Caco-2 (cell line): ENCODE measurements around the gene SLC7A8. TPM values are rescaled to one million over a fixed set of nuclear protein-coding genes. Genes with fewer than 3 reads are reported as not detected.

Experiments
- BruUV-seq: library from RNA; stranded (reverse); fragments of 400-500 nt; replicated peaks from 2 replicates; lab custom pipeline; 2021; lab: Mats Ljungman, UMichigan
- CTCF ChIA-PET: fragments of 300-600 bp; sonication (Branson Sonifier 250); formaldehyde crosslinking; loops from one replicate; lab custom pipeline; 2022; ENCODE audit warnings: antibody characterized with exemption; lab: Charles Lee
- POLR2A ChIA-PET: fragments of 300-600 bp; sonication (Branson Sonifier 250); formaldehyde crosslinking; loops from one replicate; lab custom pipeline; 2022; ENCODE audit warnings: antibody characterized with exemption; lab: Charles Lee
- DNase-seq, 2 experiments: peaks; one replicate each; pipeline versions ENCODE4 v3.0.0 to v3.0.0-alpha.2; 2020 to 2022
- H3K27me3 ChIP-seq: replicated peaks from 2 replicates; pipeline ENCODE4 v1.6.0; 2011; ENCODE audit warnings: low read length; ENCODE audit not compliant: control insufficient read depth, insufficient read depth
- H3K36me3 ChIP-seq: 2 replicates; pipeline ENCODE4 v1.5.1; 2011; ENCODE audit warnings: low read length; ENCODE audit not compliant: control insufficient read depth, insufficient read depth
- H3K4me1 ChIP-seq: fragments of 250-450 bp; sonication (Bioruptor Pico); 2 replicates; pipeline ENCODE4 v1.5.1; 2020; ENCODE audit warnings: mild to moderate bottlenecking
- H3K4me3 ChIP-seq: 2 replicates; pipeline ENCODE4 v1.5.1; 2011; ENCODE audit warnings: low read depth, mild to moderate bottlenecking, control low read depth, low read length
- H3K9me3 ChIP-seq: fragments of 250-450 bp; sonication (Bioruptor Pico); 2 replicates; pipeline ENCODE4 v1.5.1; 2020; ENCODE audit warnings: mild to moderate bottlenecking, moderate library complexity
- H3K27ac Mint-ChIP-seq: one replicate; pipeline ENCODE4 v1.8.0; 2022; ENCODE audit warnings: mixed read lengths; ENCODE audit not compliant: unreplicated experiment
- H3K27me3 Mint-ChIP-seq: one replicate; pipeline ENCODE4 v1.8.0; 2022; ENCODE audit warnings: mixed read lengths; ENCODE audit not compliant: insufficient read depth, unreplicated experiment
- H3K36me3 Mint-ChIP-seq: one replicate; pipeline ENCODE4 v1.8.0; 2022; ENCODE audit warnings: mild to moderate bottlenecking, mixed read lengths; ENCODE audit not compliant: insufficient read depth, unreplicated experiment
- H3K4me1 Mint-ChIP-seq: one replicate; pipeline ENCODE4 v1.8.0; 2022; ENCODE audit warnings: low read depth, mixed read lengths; ENCODE audit not compliant: unreplicated experiment
- H3K4me3 Mint-ChIP-seq: one replicate; pipeline ENCODE4 v1.8.0; 2022; ENCODE audit warnings: mild to moderate bottlenecking, moderate library complexity, mixed read lengths; ENCODE audit not compliant: unreplicated experiment
- H3K9me3 Mint-ChIP-seq: one replicate; pipeline ENCODE4 v1.8.0; 2022; ENCODE audit warnings: mixed read lengths; ENCODE audit not compliant: unreplicated experiment
- intact Hi-C: fragments of 100-400 bp; cut with micrococcal nuclease; formaldehyde crosslinking; loops from one replicate; pipeline ENCODE4 v1.10.0; 2022; ENCODE audit not compliant: unreplicated experiment
- total RNA-seq: library from RNA; stranded (reverse); gene quantifications from 2 replicates; pipeline ENCODE4 v1.2.3, GENCODE V29; 2022
- TF ChIP-seq, protein P1 (sequence below), 2 experiments: fragments of 200-600 bp in 1 of 2; IDR thresholded peaks; 1 replicate in 1 of 2; 2 replicates in 1 of 2; pipeline versions ENCODE4 v1.5.1 to v1.8.0; 2011 to 2022; ENCODE audit warnings: antibody characterized with exemption in 1 of 2, control low read depth in 1 of 2, inconsistent platforms in 1 of 2, low read depth in 1 of 2, low read length in 1 of 2, mild to moderate bottlenecking in 1 of 2, moderate library complexity in 1 of 2; ENCODE audit not compliant: insufficient read depth in 1 of 2, severe bottlenecking in 1 of 2, unreplicated experiment in 1 of 2

SLC7A8 gene
- total RNA-seq, 1 experiment from 2014 or later = 26.9 TPM

DNA sequence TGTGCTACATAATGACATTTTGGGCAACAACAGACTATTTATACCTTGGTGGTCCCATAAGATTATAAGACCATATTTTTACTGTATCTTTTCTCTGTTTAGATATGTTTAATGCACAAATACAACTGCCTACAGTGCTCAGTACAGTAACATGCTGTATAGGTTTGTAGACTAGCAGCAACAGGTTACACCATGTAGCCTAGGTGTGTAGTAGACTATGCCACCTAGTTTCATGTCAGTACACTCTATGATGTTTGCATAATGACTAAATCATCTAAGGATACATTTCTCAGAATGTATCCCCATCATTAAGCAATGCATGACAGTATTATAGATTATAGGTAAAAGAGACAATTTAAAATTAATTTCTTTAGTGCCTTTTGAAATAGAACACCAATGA is 33.7 kb downstream of the SLC7A8 start:
- peaks cover 5% of the 10 kb centered on the region for H3K36me3 Mint-ChIP-seq
- BruUV-seq = no TSS peak
- ChIA-PET CTCF (interaction anchor here (0.6 kb wide), 1 partner anchor 39 kb away, joined by 4 read pairs; no protein-coding TSS in a partner anchor), POLR2A (no interaction called here)
- DNase-seq = no peak
- H3K4me1 Mint-ChIP-seq = peaks cover 37% of the 10 kb centered on the region
- Histone ChIP-seq H3K27me3 (no peaks in the 10 kb centered on the region), H3K9me3 (no peaks in the 10 kb centered on the region), H3K4me3 (no peak overlapping the region), H3K36me3 (no peaks in the 10 kb centered on the region), H3K4me1 (peaks cover 45% of the 10 kb centered on the region)
- TF ChIP-seq, protein P1, sequence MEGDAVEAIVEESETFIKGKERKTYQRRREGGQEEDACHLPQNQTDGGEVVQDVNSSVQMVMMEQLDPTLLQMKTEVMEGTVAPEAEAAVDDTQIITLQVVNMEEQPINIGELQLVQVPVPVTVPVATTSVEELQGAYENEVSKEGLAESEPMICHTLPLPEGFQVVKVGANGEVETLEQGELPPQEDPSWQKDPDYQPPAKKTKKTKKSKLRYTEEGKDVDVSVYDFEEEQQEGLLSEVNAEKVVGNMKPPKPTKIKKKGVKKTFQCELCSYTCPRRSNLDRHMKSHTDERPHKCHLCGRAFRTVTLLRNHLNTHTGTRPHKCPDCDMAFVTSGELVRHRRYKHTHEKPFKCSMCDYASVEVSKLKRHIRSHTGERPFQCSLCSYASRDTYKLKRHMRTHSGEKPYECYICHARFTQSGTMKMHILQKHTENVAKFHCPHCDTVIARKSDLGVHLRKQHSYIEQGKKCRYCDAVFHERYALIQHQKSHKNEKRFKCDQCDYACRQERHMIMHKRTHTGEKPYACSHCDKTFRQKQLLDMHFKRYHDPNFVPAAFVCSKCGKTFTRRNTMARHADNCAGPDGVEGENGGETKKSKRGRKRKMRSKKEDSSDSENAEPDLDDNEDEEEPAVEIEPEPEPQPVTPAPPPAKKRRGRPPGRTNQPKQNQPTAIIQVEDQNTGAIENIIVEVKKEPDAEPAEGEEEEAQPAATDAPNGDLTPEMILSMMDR (IDR thresholded peaks at IDR 0.05; ENCODE audit: insufficient read depth in 1 of 2, low read depth in 1 of 2, low read length in 1 of 2, severe bottlenecking in 1 of 2, unreplicated experiment in 1 of 2) = no peak
- H3K4me3 Mint-ChIP-seq = no peak overlapping the region
- no peaks in the 10 kb centered on the region for H3K27me3 Mint-ChIP-seq
- no peaks in the 10 kb centered on the region for H3K9me3 Mint-ChIP-seq
- H3K27ac Mint-ChIP-seq = no peak overlapping the region
- intact Hi-C loops = no loop called here

DNA sequence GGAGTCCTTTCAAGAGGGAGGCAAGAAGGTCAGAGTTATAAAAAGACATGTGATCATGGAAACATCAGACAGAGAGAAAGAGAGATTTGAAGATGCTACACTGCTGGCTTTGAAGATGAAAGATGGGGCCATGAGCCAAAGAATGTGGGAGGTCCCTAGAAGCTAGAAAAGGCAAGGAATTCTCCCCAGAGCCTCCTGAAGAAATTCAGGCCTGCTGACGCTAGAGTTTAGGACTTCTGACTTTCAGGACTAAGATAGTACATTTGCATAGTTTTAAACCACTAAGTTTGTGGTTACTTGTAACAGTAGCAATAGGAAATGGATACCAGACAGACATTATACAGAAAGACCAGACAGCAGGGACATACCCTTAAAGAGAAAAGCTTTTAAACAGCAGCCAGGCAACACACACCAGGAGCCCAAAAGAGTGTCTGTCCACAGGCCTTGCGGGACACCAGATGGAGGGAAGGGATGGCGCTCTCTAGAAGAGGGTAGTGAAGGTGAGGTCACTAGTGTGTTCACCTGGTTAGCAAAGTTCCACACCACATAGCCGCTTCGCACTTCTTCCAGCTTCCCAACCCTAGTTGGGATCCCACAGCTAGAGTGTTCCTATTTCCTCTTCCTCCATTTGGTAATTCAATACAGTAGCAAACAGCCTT is 34.7 kb downstream of the SLC7A8 start:
- Mint-ChIP-seq H3K27me3 (no peaks in the 10 kb centered on the region), H3K9me3 (no peaks in the 10 kb centered on the region), H3K4me3 (no peak overlapping the region), H3K4me1 (peaks cover 34% of the 10 kb centered on the region), H3K27ac (no peak overlapping the region), H3K36me3 (peaks cover 5% of the 10 kb centered on the region)
- no peak for DNase-seq
- Histone ChIP-seq H3K27me3 (no peaks in the 10 kb centered on the region), H3K9me3 (no peaks in the 10 kb centered on the region), H3K36me3 (no peaks in the 10 kb centered on the region), H3K4me1 (peaks cover 35% of the 10 kb centered on the region), H3K4me3 (no peak overlapping the region)
- intact Hi-C loops = no loop called here
- BruUV-seq = no TSS peak
- ChIA-PET POLR2A (no interaction called here), CTCF (no interaction called here)
- TF ChIP-seq, protein P1 (IDR thresholded peaks at IDR 0.05; ENCODE audit: insufficient read depth in 1 of 2, low read depth in 1 of 2, low read length in 1 of 2, severe bottlenecking in 1 of 2, unreplicated experiment in 1 of 2) = no peak

DNA sequence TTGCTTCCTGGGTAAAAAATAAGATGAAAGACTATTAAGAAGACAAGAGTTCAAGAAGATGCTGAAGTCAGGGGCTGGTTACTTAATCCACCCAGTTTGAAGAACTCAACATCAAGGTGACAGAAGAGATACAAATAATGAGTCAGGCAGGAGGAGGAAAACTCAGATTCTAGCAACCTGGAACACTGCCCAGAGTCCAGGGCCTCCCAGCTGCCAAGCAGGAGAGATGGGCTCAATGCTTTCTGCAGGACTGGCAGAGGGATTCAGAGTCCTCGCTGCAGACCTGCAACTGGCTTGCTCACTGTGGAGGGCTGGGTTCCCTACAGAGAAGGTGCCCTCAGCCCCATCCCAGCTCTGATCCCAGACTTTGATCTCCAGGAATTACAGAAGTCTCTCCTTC is 35.8 kb downstream of the SLC7A8 start:
- Histone ChIP-seq H3K36me3 (no peaks in the 10 kb centered on the region), H3K9me3 (no peaks in the 10 kb centered on the region), H3K27me3 (no peaks in the 10 kb centered on the region), H3K4me1 (peaks cover 29% of the 10 kb centered on the region), H3K4me3 (no peak overlapping the region)
- Mint-ChIP-seq H3K9me3 (no peaks in the 10 kb centered on the region), H3K27me3 (no peaks in the 10 kb centered on the region), H3K27ac (no peak overlapping the region), H3K36me3 (peaks cover 5% of the 10 kb centered on the region), H3K4me3 (no peak overlapping the region), H3K4me1 (peaks cover 26% of the 10 kb centered on the region)
- POLR2A ChIA-PET = no interaction called here
- DNase-seq = no peak
- TF ChIP-seq, protein P1 (IDR thresholded peaks at IDR 0.05; ENCODE audit: insufficient read depth in 1 of 2, low read depth in 1 of 2, low read length in 1 of 2, severe bottlenecking in 1 of 2, unreplicated experiment in 1 of 2) = no peak
- CTCF ChIA-PET = no interaction called here
- intact Hi-C loops = loop anchor here (2.0 kb wide), 1 partner anchor 35 kb away; the partner anchor contains the start of gene SLC7A8
- no TSS peak for BruUV-seq
